ENCODE results near the gene KLF13.
"Not testable (repeated sequence)": the region's sequence is repeated elsewhere in the genome, so short reads cannot be mapped to it uniquely, and the experiment has no call there.

Gene KLF13

DNA sequence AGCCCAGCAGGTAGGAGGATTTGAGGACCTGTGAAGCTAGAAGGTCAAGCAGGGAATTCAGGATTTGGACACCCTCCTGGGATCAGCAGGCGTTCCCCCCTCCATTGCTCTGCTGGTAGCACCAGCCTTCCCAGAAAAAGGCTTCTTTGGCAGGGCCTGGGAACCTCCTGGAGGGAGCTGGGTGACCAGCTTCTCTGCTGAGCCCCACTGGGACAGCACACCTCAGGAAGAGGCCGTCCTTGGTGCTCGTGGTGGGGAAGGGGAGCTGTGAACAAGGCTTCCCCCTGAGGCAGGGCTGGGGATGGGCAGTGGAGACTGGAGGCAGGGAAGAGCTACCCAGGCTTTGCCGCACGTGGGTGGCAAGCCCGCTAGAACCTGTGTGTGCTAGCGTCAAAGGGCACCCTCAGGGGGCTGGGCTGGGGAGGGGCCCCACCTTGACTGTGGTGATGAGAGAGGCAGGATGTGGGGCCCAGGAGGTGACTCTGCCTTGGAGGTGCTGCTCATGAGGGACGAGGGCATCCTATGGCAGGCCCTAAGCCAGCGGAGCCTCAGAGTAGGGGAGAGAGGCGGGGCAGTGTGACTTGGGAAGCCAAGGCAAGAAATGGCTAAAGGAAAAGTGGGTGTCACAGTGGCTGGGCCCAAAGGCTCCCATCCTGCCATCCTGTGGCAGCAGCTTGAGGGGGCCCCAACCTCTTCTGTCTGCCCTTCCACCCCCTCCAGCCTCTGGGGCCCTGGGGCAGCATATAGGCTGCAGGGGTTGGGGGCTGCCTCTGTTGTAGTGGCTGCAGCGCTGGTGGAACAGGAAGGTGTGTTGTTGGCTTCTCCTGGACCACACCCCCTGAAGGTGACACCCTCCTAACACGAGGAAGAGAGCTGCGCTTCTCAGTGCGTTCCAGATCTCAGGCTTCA lies 20.7 kb downstream of the KLF13 start:
- no peak for DNase-seq

DNA sequence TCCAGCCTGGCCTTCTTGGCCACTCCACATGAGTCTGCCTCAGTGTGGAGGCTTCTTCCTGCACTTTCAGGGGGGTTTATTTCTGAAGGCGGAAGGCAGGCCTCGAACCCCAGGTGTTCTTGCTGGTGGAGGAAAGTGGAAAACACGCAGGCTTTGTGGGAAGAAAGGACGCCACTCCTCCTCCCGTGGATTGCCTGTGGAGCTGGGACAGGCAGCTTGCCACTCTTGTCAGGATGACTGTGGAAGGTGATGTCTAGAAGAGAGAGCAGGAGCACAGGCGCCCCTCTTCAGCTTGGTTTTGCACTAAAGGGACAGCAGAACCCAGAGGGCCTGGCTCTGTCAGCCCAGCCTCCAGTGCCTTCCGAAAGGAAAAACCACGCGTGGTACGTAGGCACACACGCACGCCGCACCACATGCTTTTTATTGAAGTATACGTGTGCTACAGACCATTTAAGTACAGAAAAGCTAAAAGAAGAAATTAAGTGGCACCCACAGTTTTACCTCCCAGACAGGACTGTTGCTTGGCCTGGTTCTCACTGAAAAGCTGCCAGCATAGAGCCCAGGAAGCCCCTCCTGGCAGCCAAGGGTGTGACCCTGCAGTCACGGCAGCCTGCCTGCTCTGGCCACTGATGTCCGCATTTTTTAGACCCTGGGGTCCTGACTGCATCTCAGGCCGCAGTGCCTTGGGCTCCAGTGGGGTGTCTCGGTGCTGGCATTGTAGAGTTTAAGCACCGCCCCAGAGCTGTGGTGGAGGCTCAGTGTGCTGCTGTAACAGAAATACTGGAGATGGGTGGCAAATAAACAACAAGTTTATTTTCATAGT lies 21.6 kb downstream of the KLF13 start:
- no peak for DNase-seq

DNA sequence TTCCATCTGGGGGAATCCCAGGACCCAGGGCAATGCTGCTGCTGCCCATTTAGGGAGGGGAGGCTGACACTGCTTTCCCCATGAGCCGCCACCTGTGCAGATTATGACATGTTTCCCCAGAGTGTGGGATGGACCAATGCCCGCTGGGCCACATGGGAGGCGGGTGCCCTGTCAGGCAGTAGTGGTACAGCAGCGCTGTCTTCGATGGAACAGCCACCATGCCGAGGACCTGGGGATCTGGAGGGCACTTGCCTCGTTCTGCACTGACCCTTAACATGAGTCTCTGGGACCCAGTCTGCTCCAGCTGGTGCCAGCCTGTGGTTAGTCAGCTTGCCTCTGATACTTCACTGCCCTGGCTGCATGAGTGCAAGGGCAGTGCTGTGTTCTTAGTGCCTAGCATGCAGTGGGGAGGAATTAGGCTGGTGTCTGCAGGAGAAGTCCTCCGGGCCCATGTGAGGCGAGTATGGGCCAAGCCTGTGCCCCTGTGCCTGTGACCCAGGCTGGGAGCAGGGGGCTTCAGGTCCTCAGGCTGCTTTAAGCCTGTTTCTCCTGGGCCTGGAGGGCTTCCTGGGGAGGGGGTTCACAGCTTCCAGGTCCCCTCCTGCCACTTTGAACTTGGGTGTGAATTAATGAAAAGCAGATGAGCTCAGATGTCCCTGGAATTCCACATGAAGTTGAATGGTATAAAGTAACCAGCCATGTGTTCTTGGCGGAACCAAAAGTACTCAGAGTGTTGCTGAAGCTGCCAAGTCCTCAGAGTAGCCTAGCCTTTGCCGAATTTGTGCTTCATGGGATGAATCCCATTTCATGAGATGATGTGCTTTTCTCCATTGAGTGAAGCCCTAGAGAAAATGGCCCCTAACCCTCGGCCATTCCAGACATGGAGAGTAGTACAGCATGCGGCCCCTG lies 22.9 kb downstream of the KLF13 start:
- no peak for DNase-seq

DNA sequence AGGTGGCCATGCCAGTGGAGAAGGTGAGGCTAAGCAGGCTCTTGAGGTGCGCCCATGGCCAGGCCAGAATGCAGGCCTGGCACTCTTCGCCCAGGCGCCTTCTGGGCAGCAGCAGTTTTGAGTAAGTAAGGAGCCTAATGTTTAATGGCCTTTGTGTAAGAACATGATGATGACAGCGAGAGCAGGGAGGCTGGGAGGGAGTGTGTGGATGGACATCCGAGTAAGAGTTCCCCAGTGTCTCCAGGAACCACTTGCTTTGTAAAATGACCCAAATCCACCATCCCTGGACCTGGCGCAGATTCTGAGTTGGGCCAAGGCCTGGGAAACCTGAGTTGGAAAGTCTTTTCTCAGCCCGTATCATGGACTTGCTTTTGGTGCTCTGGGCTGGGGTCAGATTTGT lies 24.1 kb downstream of the KLF13 start:
- no peak for DNase-seq

DNA sequence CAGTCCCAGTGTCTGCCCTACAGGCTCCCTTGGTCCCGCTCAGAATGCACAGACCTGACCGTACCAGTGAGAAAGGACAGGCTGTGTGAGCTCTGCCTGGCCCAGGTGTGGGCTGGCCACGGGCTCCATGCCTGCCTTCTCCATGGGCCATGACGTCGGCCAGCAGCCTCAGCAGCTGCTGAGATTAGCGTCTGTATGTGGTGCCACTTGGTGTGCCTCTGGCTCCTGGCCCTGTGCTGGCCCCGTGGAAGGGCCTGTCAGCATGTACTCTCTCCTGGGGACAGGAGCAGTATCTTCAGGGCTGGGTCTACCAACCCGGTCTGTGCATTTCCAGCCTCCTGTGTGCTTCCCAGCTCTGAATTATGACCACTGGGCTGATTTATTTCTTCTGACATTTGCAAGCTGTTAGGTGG lies 25.7 kb downstream of the KLF13 start:
- no peak for DNase-seq

DNA sequence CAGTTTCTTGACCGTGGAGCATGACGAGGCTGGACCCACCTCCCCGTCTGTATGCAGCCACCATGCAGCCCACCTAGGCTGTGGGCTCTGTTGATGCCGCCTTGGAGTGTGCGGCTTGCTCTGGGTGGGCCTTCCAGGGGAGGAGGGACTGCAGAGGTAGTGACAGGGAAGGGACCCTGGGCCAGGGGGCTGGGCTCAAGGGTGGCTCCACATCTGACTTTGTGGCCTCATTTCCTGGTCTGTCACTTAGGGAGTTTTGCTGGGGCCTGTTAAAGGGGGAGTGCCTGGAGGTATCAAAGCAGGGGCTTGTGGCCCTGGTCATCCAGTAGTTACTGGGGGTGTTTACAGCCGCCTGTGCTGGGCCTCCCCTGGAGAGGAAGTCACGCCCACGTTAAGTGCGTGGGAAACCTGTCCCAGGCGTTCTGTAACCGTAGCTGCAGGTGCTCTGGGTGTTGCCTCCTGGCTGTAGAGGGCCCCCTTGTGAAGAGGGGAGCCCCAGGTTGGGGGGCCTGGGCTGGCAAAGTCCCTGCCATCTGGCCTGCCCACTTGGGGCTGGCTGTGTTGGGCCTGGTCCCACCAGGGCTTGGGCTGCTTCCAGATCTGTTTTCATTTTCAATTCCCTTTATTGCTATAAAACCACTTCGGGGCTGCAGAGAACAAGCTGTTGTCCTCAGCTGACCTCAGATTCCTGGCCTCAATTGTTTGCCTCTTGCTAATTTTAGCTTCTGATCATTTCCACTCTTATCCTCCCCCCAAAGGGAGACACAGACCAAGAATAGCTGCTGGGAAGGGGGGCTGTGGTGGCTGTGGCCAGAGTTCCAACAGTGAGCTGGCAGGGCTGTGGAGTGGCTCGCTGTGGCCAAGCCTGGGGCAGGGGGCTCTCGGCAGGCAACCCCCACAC lies 26.5 kb downstream of the KLF13 start:
- DNase-seq = peak; percentile 36

DNA sequence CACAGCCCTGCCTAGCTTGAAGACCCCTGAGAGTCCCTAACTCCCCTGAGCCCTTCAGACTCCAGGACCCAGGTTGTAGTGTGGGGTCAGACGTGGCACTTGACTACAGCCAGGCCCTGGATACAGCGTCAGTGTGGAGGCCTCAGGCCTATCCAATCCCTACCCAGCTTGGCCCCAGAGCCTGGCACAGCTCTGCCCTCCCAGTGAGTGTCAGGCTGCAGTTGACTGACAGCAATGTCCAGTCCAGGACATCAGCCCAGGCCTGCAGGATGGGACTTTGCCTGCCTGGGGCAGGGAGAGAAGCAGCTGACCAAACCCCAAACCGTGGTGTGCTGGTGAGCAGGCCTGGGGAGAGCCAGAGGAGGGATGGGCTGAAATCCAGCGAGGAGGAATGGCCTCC lies 27.3 kb downstream of the KLF13 start:
- no peak for DNase-seq

DNA sequence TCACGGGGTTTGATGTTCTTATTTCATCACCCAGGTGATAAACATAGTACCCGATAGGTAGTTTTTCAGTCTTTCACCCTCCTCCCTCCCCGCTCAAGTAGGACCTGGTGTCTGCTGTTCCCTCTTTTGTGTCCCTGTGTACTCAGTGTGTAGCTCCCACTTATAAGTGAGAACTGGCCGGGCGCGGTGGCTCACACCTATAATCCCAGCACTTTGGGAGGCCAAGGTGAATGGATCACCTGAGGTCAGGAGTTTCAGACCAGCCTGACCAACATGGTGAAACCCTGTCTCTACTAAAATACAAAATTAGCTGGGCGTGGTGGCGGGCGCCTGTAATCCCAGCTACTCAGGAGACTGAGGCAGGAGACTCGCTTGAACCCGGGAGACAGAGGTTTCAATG lies 29.5 kb downstream of the KLF13 start:
- DNase-seq = not testable (repeated sequence)

DNA sequence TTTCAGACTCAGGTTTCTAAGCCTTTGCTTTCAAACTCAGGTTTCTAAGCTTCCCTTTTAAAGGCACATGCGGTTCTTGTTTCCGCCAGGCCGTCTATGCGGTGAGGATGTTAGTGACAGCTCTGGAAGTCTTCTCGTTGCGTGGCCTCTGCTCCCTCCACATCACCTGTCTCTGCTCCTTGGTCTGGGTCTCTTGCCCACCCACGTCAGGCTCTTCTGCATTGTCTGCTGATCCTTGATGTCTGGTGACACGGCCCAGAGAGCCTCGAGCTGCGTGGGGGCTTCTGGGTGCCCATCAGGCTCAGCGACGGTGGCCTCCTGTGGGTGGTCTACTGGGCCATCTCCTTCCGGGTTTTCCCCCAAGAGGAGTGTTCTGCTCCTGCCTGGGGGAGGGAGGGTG lies 30.5 kb downstream of the KLF13 start:
- DNase-seq = no peak

DNA sequence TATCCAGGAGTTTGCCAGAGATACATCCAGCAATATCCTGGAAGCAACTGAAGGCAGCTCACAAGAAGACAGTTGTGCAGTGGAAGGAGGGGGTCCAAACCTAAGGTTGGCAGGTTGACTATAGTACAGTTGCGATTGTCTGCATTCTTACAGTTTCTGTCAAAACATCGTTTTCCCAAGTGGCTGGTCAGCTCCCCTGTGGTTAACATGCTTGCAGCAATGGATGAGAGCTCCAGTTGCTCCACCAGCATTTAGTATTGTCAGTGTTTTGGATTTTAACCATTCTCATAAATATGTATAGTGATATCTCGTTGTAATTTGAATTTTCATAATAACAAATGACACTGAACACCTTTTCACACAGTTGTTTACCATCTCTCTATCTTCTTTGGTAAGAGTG lies 31.5 kb downstream of the KLF13 start:
- no peak for DNase-seq

DNA sequence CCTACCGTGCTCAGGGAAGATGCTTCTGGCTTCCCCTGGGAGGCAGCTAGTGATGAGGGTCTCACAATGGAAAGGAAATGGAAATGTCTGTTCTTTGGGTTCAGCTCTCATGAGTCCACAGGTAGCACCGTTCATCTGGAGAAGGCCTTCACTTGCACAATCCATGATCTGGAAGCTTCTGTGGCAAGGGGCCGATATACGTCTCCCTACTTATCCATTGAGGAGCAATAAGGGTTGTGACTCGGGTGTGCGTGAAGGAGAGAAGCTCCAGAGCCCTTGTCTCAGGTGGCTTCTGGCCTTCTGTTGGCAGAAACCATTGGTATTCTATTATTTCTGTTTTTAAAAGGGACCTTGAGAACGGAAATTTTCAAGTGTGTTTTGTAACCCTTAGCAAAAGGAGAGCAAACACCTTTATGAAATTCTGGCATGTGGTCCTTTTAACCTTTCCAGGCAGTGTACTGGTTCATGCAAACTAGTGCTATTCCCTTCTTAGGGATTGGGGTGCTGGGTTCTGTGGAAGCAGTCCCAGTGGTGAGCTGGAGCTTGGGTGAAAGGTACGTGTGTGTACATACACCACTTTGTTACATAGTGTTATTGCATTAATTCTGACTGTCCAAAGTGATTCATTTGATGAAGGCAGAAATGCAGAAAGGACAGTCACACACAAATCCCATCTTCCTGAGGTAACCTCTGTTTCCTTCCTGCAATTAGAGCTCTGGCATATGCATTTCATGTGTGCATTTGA lies 32.5 kb downstream of the KLF13 start:
- no peak for DNase-seq

DNA sequence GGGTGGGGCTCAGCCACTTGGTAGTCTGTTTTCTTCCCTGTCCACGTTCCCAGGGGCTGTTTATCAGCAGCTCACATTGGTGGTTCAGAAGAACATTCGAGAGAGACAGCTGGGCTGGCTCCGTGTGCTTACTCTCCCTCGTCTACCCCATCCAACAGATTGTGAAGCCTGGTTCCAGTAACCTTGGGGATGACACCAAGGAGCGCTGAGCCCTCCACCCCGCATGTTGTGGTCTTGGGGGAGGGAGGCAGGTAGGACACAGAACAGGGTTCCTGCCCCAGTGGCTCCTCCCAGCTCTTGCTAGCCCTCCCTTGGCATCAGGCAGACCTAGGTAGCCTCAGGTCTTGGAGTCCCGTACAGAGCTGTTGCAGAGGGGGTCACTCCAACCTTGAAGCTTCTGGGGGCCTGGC lies 33.1 kb downstream of the KLF13 start:
- DNase-seq = no peak

DNA sequence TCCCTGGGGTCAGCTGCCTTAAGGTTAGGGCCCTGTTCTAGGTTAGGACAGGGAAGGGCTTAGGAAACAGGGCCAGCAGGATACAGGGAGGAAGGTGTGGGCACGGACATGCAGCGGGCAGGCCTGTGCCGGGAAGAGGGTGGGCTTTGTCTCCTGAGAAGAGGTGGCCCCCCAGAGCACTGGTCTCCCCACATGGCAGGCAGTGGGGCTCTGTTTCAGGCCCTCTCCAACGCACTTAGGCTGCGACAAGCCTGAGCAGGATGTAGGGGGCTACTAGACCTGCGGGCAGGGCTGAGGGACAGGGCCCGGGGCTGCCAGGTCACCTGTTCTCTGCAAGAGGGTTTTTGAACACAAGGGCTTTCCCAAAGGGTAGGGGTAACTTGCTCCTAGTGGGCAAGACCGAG lies 33.5 kb downstream of the KLF13 start:
- no peak for DNase-seq

DNA sequence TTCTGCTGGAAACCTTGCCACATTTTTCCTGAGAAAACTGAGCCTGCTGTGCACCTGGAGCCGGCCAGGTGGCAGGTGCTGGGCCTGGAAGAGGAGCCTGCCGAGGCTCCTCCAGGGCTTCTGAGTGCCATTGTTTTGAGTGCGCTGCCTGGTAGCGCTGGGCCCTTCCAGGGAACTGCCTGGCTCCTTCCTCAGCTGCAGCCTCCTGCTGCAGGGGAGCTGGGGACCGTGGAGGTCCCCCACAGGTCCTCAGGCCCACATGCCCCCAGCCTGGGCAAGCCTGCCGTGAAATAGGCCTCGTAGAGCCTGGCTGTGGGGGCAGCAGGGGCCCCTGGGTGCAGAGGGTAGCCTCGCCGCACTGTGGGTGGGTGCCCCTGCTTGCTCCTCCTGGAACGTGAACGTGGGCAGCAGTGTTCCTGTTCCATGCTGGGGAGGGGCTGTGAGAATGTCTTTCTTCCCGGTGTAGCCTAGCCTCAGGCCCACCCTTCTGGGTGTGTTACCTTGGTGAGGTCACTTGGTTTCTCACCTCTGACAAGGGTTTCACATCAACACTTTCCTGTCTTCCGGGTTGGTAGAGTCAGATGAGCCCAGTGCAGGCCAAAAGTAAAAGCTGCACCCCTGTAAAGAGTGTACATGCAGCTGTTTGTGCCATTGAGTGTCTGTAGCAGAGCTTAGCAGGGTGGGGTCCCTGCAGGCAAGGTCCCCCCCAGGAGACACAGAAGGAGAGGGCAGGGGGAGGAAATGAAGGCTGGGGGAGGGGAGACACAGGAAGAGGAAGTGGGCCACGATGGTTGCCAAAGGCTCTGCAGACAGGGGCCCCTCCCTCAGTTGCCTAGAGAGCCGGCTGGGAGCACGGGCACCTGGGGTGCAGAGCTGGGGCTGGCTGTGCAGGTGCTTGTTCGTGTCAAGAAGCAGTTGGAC lies 34.5 kb downstream of the KLF13 start:
- peak; percentile 93 for DNase-seq

DNA sequence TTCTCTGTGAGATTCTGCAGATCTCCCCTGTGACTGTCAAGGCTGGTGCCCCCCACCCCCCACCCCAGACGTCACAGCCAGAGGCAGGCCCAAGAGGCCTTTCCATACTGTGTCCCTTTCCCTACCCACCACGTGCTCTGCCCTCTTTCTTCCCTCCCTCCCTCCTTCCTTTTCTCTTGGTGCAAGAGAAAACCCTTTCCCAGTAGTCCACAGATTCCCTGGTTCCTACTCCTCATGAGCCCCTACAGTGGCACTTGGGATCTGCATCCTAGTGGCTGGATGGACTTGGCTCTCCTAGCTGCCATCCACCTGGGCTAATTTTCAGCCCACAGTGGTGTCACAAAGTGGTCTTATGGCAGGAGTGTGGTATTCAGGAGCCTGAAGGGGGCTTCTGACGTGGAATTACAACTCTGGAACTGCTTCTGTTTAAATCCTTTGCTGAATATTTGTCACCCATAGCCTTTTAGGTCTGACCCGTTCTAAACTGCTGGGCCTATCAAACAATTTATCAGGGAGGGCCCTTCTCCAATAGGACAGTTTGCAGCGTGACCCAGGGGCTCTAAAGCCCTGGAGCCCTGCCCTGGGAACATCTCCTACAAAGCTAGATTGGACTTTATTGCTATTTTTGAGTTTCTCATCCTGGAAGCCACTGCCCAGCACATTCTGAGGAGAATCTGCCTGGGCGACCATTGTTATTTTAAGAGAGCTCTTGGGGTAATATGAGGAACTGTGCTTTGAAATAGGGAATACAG lies 35.3 kb downstream of the KLF13 start:
- peak; percentile 84 for DNase-seq

DNA sequence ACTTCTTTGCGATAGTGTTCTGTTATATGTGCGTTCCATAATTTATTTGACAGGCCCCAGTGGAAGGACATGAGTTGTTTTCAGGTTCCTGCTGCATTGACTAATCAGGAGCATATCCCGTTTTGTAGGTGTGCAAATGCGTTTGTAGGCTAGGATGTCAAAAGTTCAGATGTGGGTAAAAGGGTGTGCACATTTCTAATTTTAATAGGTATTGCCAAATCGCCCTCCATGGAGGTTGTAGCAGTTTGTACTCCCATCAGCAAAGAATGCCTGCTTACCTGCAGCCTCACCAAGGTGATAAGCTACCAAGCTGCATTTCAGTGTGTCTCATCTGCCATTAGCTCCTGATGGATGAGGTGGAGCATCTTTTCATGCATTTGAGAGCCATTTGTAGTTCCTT lies 36.3 kb downstream of the KLF13 start:
- no peak for DNase-seq

DNA sequence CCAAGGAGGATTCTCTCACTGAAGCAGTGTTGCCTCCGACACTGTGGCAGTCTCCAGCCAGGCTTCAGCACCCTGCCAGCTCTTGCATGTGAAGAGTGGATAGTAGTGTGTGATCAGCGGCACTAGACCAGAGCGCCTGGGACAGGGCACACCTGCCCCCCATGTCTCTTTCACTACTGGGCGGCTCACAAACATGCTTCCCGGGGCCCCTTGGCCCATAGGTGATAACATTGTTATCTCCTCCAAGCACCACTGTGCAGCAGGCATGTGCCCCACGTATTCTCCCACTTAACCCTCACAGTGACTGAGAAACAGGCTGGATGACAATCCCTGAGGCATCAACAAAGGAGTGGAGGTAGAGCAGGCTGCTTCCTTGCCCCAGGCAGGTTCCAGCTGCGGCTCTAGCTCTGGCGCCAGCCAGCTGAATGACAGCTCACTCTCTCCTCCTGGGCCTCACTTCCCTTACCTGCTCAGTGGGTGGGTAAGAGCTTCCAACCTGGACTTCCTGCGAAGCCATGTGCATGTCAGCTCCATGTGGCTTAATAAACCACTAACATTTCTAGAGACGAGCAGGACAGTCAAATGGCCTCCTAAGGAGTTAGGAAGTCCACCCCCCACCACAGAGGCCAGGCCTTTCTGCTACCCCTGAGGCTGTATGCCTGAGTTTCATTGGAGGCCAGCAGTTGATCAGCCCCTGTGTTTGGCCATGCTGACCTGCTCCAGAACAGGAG lies 37.8 kb downstream of the KLF13 start:
- DNase-seq = peak; percentile 48

DNA sequence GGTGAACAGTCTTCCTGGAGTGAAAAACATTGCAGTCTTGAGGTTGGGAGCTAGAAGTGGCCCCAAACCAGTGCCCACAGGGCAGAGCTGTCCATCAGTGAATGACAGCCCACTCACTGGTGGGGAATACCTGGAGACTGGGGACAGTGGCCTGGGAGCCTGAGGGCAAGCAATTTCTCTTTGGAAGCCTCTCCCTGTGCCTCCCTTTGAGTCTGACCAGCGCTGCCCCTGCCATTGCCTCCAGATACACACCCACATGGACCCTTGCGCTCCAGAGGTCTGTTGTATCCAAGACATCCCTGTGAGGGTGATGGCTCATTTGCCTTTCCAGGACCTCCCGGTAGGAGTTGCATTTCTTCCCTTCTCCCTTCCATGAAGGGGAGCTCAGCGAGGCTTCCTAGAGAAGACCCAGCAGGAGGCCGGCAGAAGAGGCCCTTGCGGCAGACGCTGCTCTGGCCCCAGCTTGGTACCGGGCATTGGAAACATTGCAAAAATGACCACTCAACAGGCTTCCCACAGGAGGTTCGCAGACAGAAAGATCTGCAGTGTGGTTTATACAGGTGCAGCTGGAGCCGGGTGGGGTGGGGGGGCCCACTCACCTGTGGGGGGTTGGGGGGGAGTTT lies 38.5 kb downstream of the KLF13 start:
- no peak for DNase-seq
